NCI-H2171 treated with DMSO at 0.1 percent for 48 hours (cell line): ENCODE results near the gene HES3.

Experiments used
- DNase-seq: peaks from one replicate; lab custom pipeline; 2025; lab: John Stamatoyannopoulos, UW

HES3 gene

GRCh38 chr1:6245869-6246496 lies 2.0 kb downstream of the HES3 start:
- peak; percentile 90 for DNase-seq

DNA sequence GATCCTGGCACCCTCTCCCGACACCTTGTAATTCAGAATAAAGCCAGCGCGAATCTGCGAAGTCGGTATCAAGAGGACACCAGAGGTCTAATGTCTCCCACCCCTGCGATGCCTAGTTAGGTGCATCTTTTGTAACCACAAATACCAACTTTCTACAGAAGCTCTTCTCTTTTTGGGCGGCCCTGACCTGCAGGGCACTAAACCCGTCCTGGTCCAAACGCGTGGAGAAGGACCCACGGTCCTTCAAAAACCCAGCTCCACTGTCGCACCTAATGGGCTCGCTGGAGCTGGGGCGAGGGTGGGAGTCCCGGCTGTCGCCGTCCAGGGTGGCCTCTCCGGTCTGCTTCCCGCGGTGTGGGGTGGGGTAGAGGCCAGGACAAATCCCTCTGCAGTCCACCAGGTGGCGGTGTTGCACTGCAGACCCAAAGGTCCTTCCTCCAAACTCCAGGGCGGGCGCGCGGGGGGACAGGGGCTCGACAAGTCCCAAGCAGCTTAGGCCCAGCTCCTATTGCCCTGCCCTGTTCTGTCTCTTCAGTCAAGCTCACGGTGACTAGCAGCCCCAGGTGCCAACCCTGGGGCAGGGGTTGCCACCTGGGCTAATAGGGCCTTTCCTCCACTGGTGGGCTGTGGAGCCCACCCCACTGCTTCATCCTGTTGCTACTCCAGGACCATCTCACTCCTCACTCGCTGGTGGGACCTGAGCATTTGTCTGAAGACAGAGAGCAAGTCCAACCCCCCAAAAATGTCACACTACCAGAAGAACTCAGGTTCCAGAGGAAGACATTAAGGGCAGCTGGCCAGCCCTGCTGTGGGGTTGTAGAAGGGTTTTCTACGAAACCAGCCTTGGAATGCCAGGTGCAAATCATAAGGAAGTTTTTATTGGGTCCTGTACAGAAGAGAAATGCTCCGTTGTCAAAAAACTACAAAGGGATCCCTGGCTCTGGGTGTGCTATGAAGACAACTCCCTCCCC lies 2.8 kb downstream of the HES3 start:
- DNase-seq, result peak; percentile 80

- no peak for DNase-seq
These were observed 3.7 kb downstream of the HES3 start for GRCh38 chr1:6247651-6248050.

DNA sequence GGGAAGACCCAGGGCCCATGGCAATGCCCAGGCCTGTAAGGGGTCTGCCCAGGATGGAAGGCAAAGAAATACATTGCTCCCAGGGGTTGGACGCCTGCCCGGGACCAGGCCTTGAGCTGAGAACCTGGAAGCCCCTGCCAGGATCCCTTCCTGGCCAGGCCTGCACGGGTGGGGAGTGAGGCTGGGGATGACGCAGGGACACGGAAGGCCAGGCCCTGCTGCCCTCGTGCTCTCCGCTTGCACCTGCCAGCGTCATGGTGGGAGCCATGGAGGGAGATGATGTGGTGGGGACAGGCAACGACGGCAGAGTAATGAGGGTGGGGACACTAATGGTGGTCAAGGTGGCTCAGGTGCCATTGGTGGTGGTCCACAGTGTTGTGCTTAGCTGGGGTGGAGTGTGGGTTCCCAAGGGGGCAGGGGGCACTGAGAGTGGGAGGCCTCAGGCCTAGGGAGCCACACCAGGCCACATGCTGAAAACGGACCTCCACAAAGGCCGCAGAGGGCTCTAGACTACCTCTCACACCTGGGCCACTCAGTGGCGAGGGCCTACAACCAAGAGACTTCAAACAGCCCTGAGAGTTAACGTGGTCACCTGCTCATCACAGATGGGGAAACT lies 4.3 kb downstream of the HES3 start:
- DNase-seq, result no peak

DNA sequence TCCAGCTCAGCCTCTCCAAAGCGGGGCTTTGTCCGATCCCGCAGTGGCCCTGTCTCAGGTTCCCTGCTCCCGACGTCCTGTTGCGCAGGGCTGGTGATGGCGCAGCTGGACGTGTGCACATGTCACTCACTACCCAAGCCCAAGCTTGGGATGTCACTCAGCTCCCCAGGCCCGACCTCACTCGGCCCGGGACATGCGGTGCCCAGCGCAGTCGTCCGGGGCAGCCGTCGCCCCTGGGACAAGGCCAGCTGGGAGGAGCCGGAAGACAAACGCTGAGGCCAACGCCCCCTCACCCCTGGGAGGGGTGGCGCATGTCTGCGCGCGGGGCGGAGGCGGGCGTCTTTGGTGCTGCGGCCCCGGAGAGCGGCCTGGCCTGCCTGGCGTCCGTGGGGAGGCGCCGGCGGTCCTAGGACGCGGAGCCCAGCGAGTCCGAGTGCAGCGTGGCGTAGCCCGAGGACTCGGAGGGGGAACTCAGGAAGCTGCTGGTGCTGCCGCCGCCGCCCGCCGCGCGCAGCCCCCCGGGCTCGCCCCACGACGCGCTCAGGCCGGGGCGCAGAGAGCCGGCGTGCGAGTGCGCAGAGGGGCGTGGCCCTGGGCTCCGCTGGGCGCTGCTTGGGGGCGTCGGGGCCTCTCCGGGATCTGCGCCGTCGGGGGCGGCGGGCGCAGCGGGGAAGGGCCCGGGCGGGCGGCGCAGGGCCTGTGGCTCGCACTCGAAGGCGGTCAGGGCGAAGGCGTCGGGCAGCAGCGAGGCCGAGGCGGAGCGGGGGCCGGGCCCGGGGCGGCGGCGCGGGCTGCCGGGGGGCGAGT lies 5.2 kb downstream of the HES3 start:
- DNase-seq, result no peak

DNA sequence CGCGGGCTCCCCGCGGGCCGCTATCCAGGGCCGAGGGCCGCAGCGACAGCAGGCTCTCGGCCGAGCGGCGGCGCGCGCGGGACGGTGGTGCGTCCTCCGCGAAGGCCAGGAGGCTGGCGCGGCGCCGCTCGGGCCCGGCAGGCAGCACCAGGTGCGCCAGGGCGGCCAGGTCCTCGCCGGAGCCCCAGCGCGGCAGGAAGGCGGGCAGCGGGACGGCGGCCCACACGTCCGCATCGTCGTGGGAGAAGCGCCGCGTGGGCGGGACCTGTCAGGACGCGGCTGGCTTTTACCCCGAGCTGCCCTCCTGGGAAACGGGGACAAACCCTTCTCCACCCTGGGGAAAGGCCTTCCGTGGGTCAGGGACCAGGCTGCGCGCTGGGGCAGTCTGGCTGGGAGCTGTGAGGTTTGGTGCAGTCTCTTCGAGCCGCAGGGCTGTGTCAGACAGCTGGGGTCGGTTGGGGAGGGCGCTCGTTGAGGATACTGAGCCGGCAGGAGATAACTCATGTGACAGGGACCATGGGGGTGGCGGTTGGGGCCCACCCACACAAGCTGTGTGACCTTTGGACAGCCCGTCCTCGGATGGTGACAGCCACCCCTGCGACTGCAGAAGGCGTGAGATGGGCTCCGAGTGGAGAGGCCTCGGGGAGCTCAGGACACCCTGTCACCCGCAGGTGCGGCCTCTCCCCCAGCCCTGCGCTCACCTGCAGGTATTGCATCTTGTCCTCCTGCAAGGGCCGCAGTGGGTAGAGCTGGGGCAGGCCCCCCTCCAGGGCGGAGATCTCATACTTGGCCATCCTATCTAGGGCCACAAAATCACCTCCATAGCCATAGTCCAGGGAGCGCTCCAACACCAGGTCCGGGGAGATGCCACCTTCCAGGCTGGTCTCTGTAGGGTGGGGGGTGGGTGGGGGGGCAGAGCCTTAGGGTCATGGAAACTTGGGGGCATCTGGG lies 6.0 kb downstream of the HES3 start:
- no peak for DNase-seq

GRCh38 chr1:6251233-6251632 lies 7.3 kb downstream of the HES3 start:
- no peak for DNase-seq

DNA sequence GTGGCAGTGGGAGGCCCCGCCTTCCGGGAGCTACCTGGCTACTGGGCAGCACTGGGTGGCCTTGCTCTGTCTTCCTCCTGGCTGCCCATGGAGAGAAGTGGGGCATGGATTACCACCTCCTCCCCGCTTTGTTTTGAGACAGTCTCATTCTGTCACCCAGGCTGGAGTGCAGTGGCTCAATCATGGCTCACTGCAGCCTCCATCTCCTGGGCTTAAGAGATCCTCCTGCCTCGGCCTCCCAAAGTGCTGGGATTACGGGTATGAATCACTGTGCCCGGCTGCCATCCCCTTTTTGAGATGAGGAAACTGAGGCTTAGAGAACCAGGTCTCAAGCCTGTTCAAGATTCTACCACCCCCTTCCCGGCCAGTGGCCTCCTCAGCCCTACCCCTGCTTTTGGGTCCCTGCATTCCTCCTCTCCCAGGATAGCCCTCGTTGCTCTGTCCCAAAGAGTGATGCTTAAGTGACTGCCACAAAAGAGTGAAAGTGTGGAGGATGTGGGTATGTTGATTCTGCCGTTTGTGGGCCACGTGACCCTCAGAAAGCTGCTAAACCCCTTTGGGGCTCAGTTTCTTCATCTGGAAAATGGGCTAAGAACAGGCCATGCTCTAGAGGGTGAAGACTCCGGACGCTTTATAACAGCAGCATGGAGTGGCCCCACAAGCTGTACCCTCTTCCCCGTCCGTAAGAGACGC lies 7.8 kb downstream of the HES3 start:
- DNase-seq, result no peak

DNA sequence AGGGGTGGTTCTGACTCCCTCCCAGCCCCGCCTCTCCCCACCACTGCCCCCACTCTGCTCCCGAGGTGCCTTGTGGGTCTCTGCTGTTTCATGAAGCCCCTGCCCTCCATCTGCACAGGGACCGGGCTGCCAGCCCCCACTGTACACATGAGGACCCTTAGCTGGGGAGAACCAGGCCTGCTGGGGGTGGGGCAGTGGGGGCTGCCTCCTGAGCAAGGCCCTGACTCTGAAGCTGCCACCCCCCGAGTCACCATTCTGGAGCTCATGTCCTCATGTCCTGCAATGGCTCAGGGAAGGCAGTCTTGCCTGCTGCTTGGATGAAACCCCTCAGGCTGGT lies 8.4 kb downstream of the HES3 start:
- DNase-seq, result no peak

- DNase-seq, result no peak
These were observed 9.4 kb downstream of the HES3 start for GRCh38 chr1:6253380-6253779.

- no peak for DNase-seq
These were observed 10.7 kb downstream of the HES3 start for GRCh38 chr1:6254691-6255090.

- no peak for DNase-seq
These were observed 12.7 kb downstream of the HES3 start for GRCh38 chr1:6256645-6257044.

DNA sequence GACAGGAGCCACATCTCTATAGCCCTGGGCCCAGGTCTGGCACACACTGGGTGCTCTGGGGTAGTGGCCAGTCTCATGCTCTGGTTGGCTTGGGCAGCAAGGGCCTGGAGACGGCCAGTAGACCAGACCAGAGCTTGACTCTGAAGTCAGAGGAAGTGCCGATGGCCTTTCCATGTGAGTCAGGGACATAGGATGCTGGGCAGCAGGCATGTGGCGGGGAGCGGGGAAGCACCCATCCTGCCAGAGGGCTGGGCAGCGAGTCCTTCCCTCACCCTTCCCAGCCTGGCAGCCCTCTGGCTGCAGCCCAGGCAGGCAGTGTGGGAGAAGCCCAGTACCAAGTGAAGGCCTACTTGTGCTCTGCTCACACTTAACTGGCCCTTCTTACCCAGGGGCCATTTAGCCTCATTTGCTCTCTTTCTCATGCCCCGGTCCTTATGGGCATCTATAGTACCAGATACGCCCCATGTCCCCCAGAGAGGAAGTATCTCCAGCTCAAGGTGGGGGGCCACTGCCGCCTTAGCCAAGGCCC lies 13.6 kb downstream of the HES3 start:
- DNase-seq, result no peak

DNA sequence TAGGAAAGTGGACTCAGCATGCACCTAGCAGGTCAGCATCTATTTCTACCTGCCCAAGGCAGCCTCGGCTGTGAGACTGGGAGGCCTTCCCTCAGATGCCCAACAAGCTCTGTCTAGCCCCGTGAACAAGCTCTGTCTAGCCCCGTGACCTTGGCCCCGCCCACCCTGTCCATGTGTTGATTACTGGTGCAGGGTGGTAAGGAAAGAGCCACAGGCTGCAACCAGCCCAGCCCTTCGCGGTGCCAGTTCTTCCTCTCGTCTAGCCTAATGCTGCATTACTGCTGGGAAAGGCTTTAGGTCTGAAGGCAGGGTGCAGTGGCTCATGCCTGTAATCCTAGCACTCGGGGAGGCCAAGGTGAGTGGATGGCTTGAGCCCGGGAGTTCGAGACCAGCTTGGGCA lies 14.7 kb downstream of the HES3 start:
- no peak for DNase-seq

GRCh38 chr1:6259491-6260362 lies 15.7 kb downstream of the HES3 start:
- DNase-seq, result peak; percentile 60

DNA sequence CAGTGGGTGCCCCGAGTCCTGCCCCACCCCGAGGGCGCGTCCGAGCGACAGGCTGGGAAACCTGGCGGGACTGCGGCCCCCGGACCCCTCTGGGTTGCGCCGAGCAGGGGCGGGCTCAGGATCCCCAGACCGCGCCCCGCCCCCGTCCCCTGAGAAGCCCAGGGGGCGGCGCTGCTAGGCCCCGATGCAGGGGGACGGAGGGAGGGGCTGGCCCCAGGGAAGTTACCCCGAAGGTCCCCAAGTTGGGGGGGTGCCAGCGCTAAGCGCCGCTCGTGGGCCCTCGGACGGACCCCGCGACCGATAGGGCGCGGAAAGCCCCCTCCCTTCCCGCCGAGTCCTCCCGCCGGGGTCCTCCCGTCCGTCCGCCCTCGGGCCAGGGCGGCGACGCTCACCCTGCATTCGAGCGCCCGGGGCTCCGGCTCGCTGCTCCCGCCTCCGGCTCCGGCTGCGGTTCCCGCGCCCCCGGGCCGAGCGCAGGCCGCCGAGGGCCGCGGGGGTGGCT lies 16.5 kb downstream of the HES3 start:
- no peak for DNase-seq

DNA sequence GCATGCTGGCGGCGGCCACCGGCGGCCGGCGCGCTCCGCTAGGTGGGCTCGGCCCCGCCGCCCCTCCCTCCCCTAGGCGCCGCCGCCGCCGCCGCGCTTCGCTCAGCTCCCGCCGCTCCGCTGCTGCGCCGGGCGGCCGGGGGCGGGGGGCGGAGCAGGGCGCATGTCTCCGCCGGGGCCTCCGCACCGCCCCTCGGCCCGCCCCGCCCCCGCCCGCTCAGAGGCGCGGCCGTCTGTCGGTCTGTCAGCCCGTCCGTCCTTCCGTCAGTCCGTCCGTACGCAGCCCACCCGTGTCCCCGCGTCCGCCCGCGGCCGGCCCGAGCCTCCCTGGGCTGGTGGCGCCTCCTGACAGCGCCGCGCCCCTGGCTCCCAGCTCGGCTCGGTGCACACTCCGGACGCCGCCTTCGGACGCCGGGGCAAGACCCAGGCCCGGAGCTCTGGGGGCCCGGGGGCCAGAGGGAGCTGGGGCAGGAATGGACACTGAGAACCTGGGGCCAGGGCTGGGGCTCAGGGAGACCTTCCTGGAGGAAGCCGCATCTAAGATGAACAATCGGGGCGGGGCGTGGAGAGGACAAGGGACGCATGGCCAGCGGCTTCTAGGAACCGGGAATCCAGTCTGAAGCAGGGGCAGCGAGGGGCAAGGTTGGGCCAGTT lies 17.1 kb downstream of the HES3 start, which contains the start of gene GPR153:
Gene GPR153, minus strand, starts transcription at position 138 of the 654 bp plus-strand sequence. CDS start 6,193 bp downstream, outside the sequence.
- DNase-seq, result peak; percentile 45

GRCh38 chr1:6261615-6261995 lies 17.6 kb downstream of the HES3 start:
- peak; percentile 80 for DNase-seq
